NCI-H345 treated with DMSO at 0.1 percent for 48 hours (cell line): ENCODE measurements around the gene KLHL22.

Experiments used
- DNase-seq: peaks from one replicate; lab custom pipeline; 2025; ENCODE audit not compliant: unreplicated experiment; lab: John Stamatoyannopoulos, UW

Gene KLHL22

GRCh38 chr22:20449819-20450550 lies 45.6 kb downstream of the KLHL22 start:
- DNase-seq, result no peak

- no peak for DNase-seq
Observed at GRCh38 chr22:20448630-20449029, 47.0 kb downstream of the KLHL22 start.

- DNase-seq, result no peak
Observed at GRCh38 chr22:20446383-20446970, 49.1 kb downstream of the KLHL22 start.

GRCh38 chr22:20444325-20444724 lies 51.3 kb downstream of the KLHL22 start:
- DNase-seq, result no peak

GRCh38 chr22:20442485-20443284 lies 52.9 kb downstream of the KLHL22 start:
- no peak for DNase-seq

GRCh38 chr22:20441631-20442484 lies 53.7 kb downstream of the KLHL22 start:
- DNase-seq, result no peak

- DNase-seq, result no peak
Observed at GRCh38 chr22:20440637-20441591, 54.7 kb downstream of the KLHL22 start.

GRCh38 chr22:20439928-20440575 lies 55.5 kb downstream of the KLHL22 start:
- DNase-seq, result no peak

GRCh38 chr22:20439556-20439927 lies 56.1 kb downstream of the KLHL22 start:
- DNase-seq, result no peak

- DNase-seq, result no peak
Observed at GRCh38 chr22:20438678-20439492, 56.7 kb downstream of the KLHL22 start.

GRCh38 chr22:20438427-20438677 lies 57.2 kb downstream of the KLHL22 start:
- DNase-seq, result no peak

GRCh38 chr22:20437613-20438426 lies 57.8 kb downstream of the KLHL22 start, which contains the start of gene SCARF2:
SCARF2 (minus strand) TSS chr22:20437825; CDS start chr22:20437754, 71 bp downstream.
- no peak for DNase-seq

- DNase-seq, result no peak
Observed at GRCh38 chr22:20436768-20437612, 58.6 kb downstream of the KLHL22 start.

- no peak for DNase-seq
Observed at GRCh38 chr22:20436307-20436767, 59.3 kb downstream of the KLHL22 start.

- DNase-seq, result no peak
Observed at GRCh38 chr22:20435436-20436306, 59.9 kb downstream of the KLHL22 start.

GRCh38 chr22:20434773-20435172 lies 60.8 kb downstream of the KLHL22 start:
- no peak for DNase-seq
